HG03045 (cell line): ENCODE measurements around the gene LHPP.
"Not testable (repeated sequence)": the region's sequence is repeated elsewhere in the genome, so short reads cannot be mapped to it uniquely, and the experiment has no call there.

Source experiments
- ATAC-seq: cut with Tn5 transposase; IDR thresholded peaks from one replicate; pipeline ENCODE4 v1.9.1; 2021; ENCODE audit warnings: mild to moderate bottlenecking, moderate library complexity; ENCODE audit not compliant: unreplicated experiment

LHPP gene

DNA sequence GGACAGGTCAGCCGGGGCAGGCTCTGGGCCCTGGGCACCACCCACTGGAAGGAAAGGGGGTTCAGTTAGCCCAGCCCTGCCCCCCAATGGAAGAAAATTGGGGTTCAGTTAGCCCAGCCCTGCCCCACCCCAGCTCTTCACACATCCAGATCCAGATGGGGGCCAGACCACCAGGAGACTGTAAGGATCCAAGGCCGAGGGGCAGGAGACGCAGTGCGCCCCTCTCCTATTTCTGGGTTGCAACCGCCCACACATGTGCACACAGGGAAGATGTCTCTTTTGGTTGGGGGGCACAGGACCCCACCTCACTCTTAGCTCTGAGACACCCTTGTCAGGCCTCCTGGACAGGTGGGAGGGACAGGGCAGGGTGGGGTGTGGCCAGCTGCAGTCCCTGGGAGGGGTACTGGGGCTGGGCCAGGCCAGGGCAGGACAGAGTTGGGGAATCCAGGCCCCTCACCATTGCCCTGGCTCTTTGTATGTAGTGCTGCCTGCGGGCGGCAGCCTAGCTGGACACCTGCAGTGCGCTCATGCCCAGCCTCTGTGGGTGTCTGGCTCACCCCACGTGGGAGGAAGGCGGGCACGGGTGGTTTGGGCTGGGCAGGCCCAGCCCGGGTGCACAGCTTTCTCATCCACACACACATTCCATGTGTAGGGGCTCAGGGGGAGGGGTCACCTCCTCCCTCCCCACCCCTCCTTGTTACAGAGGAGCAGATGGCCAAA lies 141.2 kb downstream of the LHPP start:
- no peak for ATAC-seq

DNA sequence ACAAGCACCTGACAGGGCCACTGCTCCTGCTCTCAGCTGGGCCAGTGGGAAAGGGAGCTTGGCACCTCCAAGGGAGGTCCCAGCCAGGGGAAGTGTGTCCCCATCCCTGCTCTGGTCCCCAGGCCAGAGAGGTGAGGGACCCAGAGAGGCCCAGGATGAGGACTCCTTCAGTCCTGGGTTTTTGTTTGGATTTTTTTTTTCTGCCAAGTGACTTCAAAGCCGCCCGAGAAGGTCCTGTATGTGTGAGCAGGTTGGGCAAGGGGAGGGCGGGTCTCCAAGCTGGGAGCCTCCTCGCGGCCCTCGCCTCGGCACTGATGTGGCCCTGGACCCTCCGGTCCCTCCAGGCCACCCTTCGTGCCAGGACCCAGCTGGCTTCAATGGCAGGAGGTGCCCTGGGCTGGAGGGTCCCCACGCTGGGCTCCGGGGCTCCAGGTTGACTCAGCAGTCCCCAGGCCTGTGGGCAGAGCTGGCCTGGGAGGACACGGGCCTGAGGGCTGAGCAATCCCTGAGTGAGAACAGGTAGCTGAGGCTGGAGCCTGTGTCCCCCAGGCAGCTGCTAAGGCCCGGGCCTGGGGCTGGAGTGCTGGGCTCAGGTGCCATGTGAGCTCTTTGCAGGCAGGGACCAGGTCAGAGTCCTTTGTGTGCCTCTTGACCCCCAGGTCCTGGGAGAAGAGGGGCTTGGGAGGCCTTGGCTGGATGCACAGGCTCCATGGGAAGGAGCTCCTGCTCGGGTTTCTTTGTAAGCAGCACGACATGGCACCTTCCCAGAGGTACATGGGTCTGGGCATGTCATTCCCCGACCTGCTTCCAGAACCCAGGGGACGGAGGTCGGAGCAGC lies 142.0 kb downstream of the LHPP start:
- no peak for ATAC-seq

DNA sequence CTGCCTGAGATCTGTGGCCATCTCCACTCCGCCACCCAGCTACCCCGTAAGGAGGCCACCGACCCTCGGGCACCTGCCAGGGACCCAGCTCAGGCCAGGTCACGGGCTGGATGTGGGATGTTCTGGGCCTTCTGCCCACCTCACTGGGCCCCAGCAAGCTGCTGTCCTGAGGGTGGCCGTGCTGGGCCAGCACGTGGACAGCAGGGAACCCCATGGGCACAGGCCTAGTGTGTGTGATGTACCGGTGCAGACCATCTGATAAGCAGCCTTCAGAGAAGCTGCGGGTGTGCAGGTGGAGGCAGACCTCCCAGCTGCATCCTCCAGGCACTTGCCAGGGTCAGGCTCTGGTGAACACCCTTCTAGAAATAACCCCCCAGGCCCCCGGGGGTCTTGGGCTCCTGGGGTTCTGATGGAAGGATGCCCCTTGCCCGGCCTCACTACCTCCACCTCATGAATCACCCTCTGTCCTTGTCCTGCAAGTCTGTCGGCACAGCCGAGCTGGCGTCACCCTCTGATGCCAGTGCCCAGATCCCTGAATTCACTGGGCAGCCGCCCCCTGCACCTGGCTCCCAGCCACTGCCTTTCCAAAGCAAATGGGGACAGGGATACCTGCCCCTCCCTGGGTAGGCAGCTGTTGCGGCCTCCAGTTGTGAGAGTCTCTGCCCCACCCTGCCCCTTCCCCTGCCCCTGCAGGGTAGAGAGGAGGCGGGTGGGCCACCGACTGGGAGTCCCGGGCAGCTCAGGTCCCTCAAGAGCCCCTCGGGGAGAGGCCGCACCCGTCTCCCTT lies 142.8 kb downstream of the LHPP start:
- no peak for ATAC-seq

DNA sequence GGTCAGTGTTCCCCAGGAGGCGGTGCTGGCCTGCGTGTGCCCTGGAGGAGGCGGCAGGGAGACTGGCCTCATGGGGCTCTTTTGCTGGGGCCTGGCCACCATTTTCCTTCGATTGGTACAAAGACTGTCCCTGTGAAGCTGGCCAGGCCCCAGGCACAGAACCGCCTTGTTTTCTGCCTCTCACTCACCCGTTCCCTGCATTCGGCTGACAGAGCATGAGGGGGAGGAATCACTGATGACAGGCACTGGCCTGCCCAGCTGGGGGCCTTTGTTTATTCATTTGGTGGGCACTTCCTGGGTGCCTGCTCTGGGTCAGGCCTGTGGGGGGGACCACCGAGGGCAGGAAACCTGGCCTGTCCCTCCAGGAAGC lies 143.4 kb downstream of the LHPP start:
- ATAC-seq, result no peak

DNA sequence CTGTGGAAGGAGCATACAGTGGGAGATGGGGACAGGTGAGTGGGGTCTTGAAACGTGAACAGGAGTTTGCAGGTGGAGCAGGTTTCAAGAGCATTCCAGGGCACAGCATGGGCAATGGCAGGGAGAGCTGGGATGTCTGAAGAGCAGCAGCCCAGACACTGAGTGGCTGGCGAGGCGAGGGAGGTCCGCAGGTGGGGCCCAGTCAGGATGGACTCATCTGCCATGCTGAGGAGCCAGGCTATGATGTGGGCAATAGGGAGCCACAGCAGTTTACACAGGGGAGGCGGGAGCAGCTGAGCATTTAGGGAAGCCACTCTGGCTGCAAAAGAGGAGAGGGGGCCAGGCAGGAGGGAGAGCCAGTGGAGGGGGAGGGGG lies 143.8 kb downstream of the LHPP start:
- no peak for ATAC-seq

DNA sequence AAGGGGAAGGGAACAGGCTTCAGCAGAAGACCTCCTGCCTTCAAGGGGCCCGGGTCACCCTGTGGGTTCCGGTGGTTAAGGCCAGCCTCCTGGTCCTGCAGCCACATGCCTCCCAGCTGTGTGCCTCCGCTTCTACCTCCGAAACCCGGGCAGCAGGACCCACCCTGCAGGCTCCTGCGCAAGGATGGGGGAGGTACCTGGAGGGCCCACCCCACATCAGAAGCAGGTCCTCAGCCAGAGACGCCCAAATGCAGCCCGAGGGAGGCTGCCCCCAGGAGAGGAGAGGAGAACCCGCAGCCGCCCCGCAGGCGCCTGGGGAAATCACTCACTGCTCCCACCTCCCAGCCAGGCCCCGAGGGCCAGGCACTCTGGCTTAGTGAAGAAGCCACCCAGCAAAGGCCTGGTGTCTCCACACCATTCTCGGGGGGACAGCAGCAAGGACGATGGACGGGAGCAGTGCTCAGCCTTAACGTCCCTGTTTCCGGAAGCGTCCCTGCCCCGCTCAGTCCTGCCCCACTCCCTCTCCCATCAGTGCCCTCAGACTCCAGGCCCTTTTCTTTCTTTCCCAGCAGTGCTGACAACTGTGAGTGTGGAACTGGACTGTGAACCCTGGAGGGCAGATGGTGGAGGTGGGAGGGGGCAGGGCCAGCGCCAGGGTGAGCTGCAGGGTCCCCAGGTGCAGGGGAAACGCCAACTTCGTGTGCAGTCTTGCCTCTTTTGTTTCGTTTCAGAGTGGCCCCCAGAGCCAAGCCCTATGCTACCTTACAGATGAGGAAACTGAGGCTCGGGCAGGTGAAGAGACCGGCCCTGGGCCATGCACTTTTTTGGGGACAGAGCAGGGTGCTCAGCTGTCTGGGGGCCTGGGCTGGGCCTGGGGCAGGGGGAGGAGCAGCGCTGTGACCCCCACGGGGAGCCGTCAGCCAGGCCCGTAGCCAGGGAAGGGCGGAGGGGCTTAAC lies 144.5 kb downstream of the LHPP start:
- no peak for ATAC-seq

DNA sequence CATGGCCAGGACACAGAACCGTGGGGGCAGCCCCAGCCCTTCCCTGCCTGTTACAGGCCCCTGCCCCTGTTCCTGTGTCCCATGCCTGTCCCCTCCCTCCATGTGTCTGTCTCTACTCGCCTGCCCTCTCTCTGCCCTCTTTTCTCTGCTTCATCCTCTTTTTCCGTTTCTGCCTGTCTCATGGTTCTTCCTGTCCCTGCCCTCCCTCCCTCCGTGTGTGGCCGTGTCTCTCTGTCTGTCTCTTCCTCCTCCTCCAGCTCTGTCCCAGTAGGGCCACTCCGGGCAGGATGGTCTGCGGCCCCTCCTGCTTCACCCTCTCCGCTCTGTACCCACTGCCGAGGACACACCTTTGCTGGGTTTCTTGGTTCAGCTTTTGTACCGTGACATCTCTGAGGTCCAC lies 145.2 kb downstream of the LHPP start:
- no peak for ATAC-seq

DNA sequence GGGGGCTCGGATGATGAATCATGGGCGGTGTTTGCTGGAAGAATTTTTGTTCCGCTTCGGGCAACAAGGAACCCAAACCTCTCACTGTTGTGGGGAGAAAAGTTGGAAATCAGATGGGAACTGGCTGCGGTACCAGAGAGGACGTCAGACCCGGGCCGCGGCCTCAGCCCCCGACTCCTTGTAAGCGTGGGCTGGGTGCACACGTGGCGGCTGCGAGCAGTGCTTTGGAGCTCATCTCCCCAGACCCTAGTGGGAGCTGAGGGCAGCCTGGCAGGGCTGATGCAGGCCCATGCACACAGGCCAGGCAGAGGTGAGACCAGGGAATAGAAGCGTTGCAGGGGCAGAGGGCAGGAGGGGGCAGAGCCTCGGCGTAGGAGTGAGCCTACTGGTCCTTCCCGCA lies 146.1 kb downstream of the LHPP start:
- no peak for ATAC-seq

DNA sequence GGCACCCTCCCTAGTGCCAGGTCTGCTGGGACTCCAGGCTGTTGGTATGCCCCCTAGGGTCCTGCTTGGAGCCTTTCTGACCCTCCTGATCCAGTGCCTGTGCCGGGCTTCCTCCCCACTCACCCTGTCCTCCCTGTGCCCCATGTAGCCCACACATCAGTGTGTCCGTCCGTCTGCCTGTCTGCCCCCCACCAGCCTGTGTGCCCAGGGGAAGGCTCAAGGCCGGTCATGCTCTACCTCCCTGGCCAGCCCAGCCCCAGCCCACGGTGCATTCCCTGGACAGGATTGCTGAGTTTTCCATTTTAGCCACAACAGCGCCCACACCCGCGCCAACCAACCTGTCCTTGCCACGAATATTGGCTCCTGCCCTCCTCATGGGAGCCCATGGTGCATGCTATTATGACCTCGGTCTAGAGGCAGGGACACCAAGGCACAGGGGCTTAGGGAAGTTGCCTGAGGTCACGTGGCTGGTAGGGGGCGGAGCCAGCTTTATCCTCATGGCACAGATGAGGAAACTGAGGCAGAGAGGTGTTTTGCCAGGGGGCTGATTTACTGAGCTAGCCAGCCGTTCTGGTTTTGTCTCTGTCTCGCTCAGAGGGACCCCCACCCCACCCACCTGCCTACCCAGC lies 146.6 kb downstream of the LHPP start:
- no peak for ATAC-seq

DNA sequence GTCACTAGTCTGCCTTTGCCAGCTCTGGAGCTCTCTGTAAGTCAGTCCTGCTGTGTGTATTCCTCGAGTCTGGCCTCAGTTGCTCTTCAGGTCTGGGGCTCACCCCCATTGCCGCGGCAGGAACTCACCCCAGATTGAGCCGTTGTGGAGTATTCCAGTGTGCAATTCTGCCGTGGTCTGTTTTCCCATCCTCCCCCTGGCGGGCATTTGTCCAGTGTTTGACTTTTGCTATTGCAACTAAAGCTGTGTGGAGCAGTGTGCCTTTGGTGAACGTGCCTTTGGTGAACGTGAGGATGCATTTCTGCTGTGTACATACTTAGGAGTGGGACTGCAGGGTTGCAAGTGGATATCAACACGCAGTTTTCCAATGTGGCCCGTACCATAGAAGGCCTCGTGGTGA lies 148.1 kb downstream of the LHPP start:
- ATAC-seq, result no peak

DNA sequence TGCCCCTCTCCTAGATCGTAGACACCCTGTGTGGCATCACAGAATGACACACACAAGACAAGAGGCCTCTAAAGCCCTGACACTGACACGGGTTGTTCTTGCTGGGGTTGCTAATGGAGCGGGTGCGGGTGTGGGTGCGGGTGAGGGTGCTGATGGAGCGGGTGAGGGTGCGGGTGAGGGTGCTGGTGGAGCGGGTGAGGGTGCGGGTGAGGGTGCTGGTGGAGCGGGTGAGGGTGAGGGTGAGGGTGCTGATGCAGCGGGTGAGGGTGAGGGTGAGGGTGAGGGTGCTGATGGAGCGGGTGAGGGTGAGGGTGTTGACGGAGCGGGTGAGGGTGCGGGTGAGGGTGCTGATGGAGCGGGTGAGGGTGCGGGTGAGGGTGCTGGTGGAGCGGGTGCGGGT lies 148.6 kb downstream of the LHPP start:
- ATAC-seq, result not testable (repeated sequence)

DNA sequence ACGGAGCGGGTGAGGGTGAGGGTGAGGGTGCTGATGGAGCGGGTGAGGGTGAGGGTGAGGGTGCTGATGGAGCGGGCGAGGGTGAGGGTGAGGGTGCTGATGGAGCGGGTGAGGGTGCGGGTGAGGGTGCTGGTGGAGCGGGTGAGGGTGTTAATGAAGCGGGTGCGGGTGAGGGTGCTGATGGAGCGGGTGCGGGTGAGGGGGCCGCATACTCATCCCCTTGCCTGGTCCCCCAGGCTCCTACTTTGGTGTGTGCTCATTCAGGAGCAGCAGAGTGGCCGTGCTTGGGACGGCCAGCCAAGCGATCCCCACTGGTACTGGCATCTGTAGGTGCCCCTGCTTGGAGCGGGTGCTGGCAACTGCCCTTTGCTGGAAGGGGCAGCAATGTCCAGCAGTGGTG lies 149.2 kb downstream of the LHPP start:
- not testable (repeated sequence) for ATAC-seq

DNA sequence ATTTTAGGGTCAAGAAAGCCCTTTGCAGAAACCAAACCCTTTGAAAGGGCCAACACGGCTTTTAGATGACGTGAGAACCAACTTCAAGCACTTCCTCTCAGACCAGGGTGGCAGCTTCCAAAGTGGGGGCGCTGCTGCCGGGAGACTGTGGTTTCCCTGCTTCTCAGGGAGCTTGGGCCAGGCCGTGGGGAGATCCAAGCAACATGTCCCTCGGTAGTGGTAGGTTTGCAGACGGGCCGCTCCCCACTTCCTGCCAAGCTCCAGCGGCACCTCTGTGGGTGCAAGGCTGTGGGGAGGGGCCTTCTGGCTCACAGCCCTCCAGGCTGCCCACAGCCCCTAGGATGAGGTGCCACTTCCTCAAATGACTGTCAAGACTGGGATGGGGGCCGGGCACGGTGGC lies 150.1 kb downstream of the LHPP start:
- no peak for ATAC-seq

DNA sequence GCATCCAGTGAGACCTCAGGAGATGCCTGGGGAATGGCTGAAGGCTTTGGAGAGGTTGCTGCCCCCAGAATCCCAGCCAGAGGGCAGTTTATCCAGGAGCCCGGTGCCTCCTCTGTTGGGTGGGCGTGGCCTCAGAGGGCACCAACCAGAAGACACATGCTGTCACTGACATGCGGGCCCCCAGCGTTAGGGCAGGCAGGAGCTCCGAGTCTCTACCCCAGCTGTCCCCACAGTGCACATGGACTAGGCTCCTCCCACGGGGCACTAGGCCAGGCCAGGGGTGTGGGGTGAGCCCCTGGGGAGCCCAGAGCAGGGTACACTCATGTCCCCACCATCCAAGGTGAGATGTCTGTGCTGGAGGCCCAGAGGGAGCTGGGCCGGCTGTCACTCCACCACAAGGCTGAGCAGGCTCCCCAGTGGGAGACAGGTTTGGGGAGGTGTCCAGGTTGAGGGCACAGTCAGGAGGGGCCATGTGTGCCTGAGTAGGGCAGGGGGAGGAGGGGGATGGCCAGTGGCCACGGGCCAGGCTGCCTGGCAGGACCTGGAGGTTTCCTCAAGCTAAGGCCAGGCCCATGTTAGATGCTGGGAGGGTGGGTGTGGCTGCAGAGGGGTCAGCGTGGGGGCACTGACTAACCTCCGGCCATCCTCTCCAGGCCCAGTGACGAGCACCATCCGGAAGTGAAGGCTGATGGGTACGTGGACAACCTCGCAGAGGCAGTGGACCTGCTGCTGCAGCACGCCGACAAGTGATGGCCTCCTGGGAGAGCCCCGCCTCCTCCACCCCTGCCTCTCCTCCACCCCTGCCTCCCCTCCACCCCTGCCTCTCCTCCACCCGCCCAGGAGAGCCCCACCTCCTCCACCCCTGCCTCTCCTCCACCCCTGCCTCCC lies 151.2 kb downstream of the LHPP start:
- ATAC-seq, result no peak

DNA sequence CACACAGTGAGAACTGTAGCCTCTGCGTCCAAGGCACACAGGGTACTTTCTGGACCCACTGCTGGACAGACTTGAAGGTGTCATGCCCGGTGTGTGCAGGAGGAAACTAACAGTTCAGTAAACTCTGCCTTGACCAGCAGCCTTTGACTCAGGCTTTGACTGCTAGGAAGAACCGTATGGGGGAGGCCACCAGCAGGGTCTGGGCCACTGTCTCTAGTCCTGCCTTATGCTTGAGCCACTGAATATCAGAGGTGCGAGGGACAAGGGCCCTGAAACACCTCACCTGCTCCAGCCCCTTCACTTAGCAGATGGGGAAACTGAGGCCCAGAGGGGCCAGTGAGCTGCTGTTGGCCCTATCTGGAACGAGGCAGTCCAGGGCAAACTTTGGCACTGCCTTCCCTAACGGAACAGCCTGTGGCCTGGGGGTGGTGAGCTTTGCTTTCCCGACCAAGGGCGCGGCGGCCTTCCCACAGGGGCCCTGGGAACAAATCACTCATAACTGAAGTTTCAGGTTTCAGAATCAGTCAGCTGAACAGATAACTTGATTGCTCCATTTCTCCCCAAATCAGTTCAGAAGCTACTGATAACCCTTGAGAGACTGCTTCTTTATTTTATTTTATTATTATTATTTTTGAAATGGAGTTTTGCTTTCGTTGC lies 152.5 kb downstream of the LHPP start:
- ATAC-seq, result peak; percentile 50

DNA sequence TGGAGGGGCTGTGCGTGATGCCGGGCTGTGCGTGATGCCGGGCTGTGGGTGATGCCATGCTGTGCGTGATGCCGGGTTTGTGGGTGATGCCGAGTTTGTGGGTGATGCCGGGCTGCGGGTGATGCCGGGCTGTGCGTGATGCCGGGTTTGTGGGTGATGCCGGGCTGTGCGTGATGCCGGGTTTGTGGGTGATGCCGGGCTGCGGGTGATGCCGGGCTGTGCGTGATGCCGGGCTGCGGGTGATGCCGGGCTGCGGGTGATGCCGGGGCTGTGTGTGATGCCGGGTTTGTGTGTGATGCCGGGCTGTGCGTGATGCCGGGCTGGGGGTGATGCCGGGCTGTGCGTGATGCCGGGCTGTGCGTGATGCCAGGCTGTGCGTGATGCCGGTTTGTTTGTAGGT lies 153.6 kb downstream of the LHPP start:
- ATAC-seq, result no peak

DNA sequence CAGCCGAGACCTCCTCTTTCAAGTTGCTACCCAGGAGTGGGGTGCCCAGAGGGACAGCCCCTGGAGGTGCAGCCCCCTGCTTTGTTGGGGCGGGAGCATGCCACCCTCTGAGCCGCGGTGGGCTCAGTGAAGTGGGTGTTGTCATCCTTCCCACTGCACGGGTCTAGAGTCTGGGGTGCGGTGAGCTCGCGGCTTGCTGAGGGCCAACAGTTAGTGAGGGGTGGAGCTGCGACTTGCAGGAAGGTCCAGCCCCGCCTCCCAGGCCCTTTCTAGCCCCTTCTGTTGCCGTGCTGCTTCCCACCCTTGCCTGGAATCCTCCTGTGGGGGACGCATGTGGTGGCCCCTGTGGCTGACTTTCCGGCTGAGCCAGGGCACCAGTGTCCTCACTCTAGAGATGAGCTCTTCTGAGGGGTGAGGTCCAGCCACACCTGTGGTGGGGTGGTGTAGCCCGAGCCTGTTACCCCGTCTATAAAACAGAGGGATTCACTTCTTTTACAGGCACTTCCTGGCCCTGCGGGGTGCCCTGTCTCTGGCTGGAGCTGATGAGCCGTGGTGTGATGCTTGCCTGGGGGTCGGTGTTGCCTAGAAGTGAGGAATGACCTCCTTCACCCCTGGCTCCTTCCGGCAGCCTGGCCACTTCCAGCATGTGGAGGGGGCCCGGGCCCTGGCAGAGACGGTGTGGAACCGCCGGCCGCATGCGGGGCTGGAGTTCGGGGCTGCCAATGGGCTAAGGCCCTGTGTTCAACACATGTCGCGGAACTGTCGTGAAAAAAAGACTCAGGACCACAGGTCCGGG lies 154.6 kb downstream of the LHPP start:
- no peak for ATAC-seq

DNA sequence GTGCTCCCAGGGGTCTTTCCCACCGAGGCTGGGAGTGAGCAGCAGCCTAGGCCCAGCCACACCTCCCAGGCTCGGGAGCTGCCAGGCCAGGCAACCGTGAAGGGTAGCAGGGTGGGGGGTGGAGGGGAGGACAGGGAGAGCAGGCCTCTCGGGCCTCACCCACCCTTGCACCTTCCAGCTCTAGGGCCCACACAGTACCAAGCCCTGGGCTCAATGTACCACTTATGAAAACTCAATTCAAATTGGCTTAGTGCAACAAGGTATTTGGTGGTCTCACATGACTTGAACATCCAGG lies 155.2 kb downstream of the LHPP start:
- ATAC-seq, result no peak
